Measurements from ENCODE around the gene NPLOC4. TPM values are rescaled to one million over a fixed set of nuclear protein-coding genes. Genes with fewer than 3 reads are reported as not detected.

The NPLOC4 gene
- total and polyA plus RNA-seq, 9 of the 15 experiments (the other 6 are each of a cell fraction or from before 2014, with no cell fraction given), result 1.5 to 116 (median 64.5) TPM

- TF ChIP-seq POLR2G (IDR thresholded peaks at IDR 0.05; ENCODE audit: low read depth, low read length), result peak; percentile 39; the same call in 1 of the 2 replicates
Observed at GRCh38 chr17:81523402-81524038, 113.4 kb downstream of the NPLOC4 start (continued).

GRCh38 chr17:81522491-81523401, 114.2 kb downstream of the NPLOC4 start:
- Histone ChIP-seq H2AFZ (ENCODE audit: low read depth, low read length) (0 out of 2 replicates have a peak overlapping the region, but pooled peaks have one; percentile 3), H3K9me1 (ENCODE audit: control insufficient read depth, insufficient read depth, low read length) (no peaks in the 10 kb centered on the region), H3K4me2 (ENCODE audit: insufficient read depth, low read length) (no peak overlapping the region), H3K9me3 (replicated peaks; ENCODE audit: control insufficient read depth, insufficient read depth, low read depth, low read length) (no peaks in the 10 kb centered on the region), H3K4me3 (no peak overlapping the region), H3K79me2 (ENCODE audit: control insufficient read depth, insufficient read depth, low read length) (no peaks in the 10 kb centered on the region), H4K20me1 (replicated peaks; ENCODE audit: control insufficient read depth, insufficient read depth, low read length) (no peaks in the 10 kb centered on the region), H3K4me1 (replicated peaks in 1 of 2; ENCODE audit: control insufficient read depth in 2 of 2, insufficient read depth in 2 of 2, low read length in 2 of 2) (peaks cover 5 to 68% of the 10 kb centered on the region in 2 experiments; a peak in 4 of 5 replicates), H3K36me3 (ENCODE audit: control insufficient read depth, insufficient read depth, low read length) (no peaks in the 10 kb centered on the region), H3K9ac (ENCODE audit: insufficient read depth in 1 of 2, low read depth in 2 of 2, low read length in 2 of 2) (peak overlapping the region in 1 of 2 experiments; percentile 78; a peak in 2 of 4 replicates), H3K27ac (ENCODE audit: extremely low read depth, low read depth, low read length) (no peak overlapping the region), H3K27me3 (ENCODE audit: control insufficient read depth in 2 of 2, insufficient read depth in 2 of 2, low read length in 2 of 2) (peaks cover 0 to 31% of the 10 kb centered on the region in 2 experiments; a peak in 3 of 5 replicates)
- peak; percentile 56 to 71 (median 63) for DNase-seq (ENCODE audit: extremely low read depth in 1 of 4, low spot score in 3 of 4)
- WGBS (ENCODE audit: insufficient coverage, low coverage, missing lambda C conversion rate), result 54% methylated on average over 22 of the region's 26 CpGs
- intact Hi-C loops (cut with micrococcal nuclease) (loop anchor here (5.0 kb wide), 1 partner anchor 40 kb away; no protein-coding TSS in a partner anchor), in situ Hi-C loops (cut with MboI) (no loop called here)
- FAIRE-seq, result no peak
- no TSS peak for BruUV-seq (replicated peaks)
- ChIA-PET CTCF (ENCODE audit: low intra/inter-chr PET ratio) (interaction anchor here (2.3 kb wide), 1 partner anchor 270 kb away, joined by 9 read pairs; no protein-coding TSS in a partner anchor), POLR2A (interaction anchor here (0.6 to 1.6 kb wide), 5 partner anchors 10 to 356 kb away, joined by 3 to 6 read pairs (median 4); partner anchors contain the start of gene ACTG1)
- peak; percentile 61 for ATAC-seq
- TF ChIP-seq SMC3 (conservative IDR thresholded peaks at IDR 0.05; ENCODE audit: insufficient read depth, low read depth, low read length) (0 out of 2 replicates have a peak, but pooled peaks have one; percentile 26), ZNF644 (tag; IDR thresholded peaks at IDR 0.05; ENCODE audit: low read depth) (no peak), RB1 (IDR thresholded peaks at IDR 0.05; ENCODE audit: low read depth) (peak; percentile 16; the same call in 1 of the 2 replicates), JUND (IDR thresholded peaks at IDR 0.05; ENCODE audit: borderline replicate concordance, low read depth, low read length) (0 out of 2 replicates have a peak, but pooled peaks have one; percentile 4), JUND (tag; IDR thresholded peaks at IDR 0.05; ENCODE audit: borderline replicate concordance, low read depth, low read length) (no peak), TFAP4 (CRISPR knock-in tag; IDR thresholded peaks at IDR 0.05; ENCODE audit: borderline replicate concordance) (peak; percentile 16; the same call in 1 of the 2 replicates), MAZ (CRISPR knock-in tag; conservative IDR thresholded peaks at IDR 0.05 in 1 of 2, IDR thresholded peaks at IDR 0.05 in 1 of 2) (peak in 1 of 2 experiments; percentile 53; a peak in 2 of 4 replicates), PTBP1 (IDR thresholded peaks at IDR 0.05; ENCODE audit: low read depth, low read length) (0 out of 2 replicates have a peak, but pooled peaks have one; percentile 16), SPI1 (IDR thresholded peaks at IDR 0.05; ENCODE audit: borderline replicate concordance, low read depth, low read length) (peak; percentile 56; the same call in 1 of the 2 replicates)
- TF ChIP-seq, protein P1, sequence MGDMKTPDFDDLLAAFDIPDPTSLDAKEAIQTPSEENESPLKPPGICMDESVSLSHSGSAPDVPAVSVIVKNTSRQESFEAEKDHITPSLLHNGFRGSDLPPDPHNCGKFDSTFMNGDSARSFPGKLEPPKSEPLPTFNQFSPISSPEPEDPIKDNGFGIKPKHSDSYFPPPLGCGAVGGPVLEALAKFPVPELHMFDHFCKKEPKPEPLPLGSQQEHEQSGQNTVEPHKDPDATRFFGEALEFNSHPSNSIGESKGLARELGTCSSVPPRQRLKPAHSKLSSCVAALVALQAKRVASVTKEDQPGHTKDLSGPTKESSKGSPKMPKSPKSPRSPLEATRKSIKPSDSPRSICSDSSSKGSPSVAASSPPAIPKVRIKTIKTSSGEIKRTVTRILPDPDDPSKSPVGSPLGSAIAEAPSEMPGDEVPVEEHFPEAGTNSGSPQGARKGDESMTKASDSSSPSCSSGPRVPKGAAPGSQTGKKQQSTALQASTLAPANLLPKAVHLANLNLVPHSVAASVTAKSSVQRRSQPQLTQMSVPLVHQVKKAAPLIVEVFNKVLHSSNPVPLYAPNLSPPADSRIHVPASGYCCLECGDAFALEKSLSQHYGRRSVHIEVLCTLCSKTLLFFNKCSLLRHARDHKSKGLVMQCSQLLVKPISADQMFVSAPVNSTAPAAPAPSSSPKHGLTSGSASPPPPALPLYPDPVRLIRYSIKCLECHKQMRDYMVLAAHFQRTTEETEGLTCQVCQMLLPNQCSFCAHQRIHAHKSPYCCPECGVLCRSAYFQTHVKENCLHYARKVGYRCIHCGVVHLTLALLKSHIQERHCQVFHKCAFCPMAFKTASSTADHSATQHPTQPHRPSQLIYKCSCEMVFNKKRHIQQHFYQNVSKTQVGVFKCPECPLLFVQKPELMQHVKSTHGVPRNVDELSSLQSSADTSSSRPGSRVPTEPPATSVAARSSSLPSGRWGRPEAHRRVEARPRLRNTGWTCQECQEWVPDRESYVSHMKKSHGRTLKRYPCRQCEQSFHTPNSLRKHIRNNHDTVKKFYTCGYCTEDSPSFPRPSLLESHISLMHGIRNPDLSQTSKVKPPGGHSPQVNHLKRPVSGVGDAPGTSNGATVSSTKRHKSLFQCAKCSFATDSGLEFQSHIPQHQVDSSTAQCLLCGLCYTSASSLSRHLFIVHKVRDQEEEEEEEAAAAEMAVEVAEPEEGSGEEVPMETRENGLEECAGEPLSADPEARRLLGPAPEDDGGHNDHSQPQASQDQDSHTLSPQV (IDR thresholded peaks at IDR 0.05), result no peak

Data from K562 (cell line).